Measurements from ENCODE around the gene ACTR6. TPM values are rescaled to one million over a fixed set of nuclear protein-coding genes. Genes with fewer than 3 reads are reported as not detected.

Gene ACTR6
- total and polyA plus RNA-seq, 2 of the 4 experiments (the other 2 are of a cell fraction): 9.7 to 10.2 TPM

DNA sequence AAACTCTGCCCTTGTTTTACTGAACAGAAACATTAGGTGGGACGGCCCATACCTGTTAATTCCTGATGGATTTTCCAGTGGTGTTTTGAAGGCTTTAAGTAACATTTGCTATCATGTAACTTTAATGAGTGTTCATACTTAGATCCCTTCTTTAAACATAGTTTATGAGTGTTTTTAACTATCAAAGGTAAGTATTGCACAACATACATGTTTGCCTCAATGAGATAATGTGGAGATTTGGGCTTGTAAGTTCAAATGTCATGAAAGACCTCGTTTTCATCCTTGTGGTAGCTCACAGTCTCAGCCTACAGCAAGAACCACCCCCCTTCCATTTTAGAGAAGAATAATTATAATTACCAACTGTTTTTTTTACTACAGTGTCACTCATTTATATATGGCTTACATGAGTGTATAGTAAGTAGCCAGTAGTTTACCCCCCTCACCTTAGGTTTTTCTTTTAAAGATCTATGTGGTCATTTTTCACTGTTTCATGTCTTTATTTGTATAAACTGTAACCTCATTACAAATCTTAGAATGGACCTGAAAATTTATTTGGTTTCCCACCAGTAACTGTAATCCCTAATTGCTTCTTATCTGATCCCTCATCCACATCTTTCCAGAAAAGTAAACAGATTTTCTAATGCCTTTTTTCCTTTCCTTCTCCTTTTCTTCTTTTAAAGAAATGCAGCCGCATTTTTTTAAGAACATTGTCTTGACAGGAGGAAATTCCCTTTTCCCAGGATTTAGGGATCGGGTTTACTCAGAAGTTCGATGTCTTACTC lies 18.9 kb downstream of the ACTR6 start:
- no TSS peak for BruUV-seq (replicated peaks)
- H3K27me3 ChIP-seq (ENCODE audit: control insufficient read depth, insufficient read depth, low read length): no peaks in the 10 kb centered on the region
- no peak overlapping the region for H3K9ac ChIP-seq (ENCODE audit: low read depth, low read length)
- TF ChIP-seq RAD21 (IDR thresholded peaks at IDR 0.05; ENCODE audit: low read length) (no peak), CEBPB (IDR thresholded peaks at IDR 0.05; ENCODE audit: low read depth, low read length) (peak; percentile 81)
- no peaks in the 10 kb centered on the region for H4K20me1 ChIP-seq (ENCODE audit: insufficient read depth, low read length)
- no peak overlapping the region for H2BK5ac ChIP-seq (ENCODE audit: low read depth, low read length, poor library complexity, severe bottlenecking)
- H3K9me3 ChIP-seq (ENCODE audit: control insufficient read depth, insufficient read depth, low read length): no peaks in the 10 kb centered on the region
- DNase-seq (no peak), ATAC-seq (ENCODE audit: low read depth) (no peak)
- no peak overlapping the region for H2BK20ac ChIP-seq (ENCODE audit: low read depth, low read length)
- no peak overlapping the region for H3K4ac ChIP-seq (ENCODE audit: low read depth, low read length)
- H2AK5ac ChIP-seq (ENCODE audit: low read depth, low read length): no peak overlapping the region
- H3K4me2 ChIP-seq (ENCODE audit: low read depth, low read length): no peak overlapping the region
- H3K4me3 ChIP-seq (ENCODE audit: insufficient read depth, low read depth, low read length): no peak overlapping the region
- H3K9me1 ChIP-seq (ENCODE audit: insufficient read depth, low read length): 0 out of 2 replicates have a peak, but pooled peaks cover 4% of the 10 kb centered on the region
- dilution Hi-C loops (cut with HindIII; ENCODE audit: low sequenced_read_pairs, unreplicated experiment) (no loop called here), intact Hi-C loops (cut with micrococcal nuclease) (loop anchor here (5.0 kb wide), 1 partner anchor 162 kb away; no protein-coding TSS in a partner anchor), in situ Hi-C loops (cut with MboI; ENCODE audit: low sequenced_read_pairs) (no loop called here)
- CTCF ChIA-PET: interaction anchor here (1.4 kb wide), 1 partner anchor 15 kb away, joined by 4 read pairs; no protein-coding TSS in a partner anchor
- no peak overlapping the region for H2AFZ ChIP-seq (replicated peaks; ENCODE audit: low read length, poor library complexity)
- H4K5ac ChIP-seq (ENCODE audit: low read depth, low read length): no peak overlapping the region
- H4K91ac ChIP-seq (ENCODE audit: insufficient read depth, low read depth, low read length): no peak overlapping the region
- H3K56ac ChIP-seq (ENCODE audit: extremely low read depth, insufficient read depth, low read length): no peak overlapping the region
- no peak overlapping the region for H3K18ac ChIP-seq (ENCODE audit: low read depth, low read length)
- no peak overlapping the region for H3K23ac ChIP-seq (ENCODE audit: low read depth, low read length)
- no peaks in the 10 kb centered on the region for H3K79me1 ChIP-seq (ENCODE audit: low read depth in 1 of 2, low read length in 2 of 2)
- no peak overlapping the region for H2BK15ac ChIP-seq (ENCODE audit: low read depth, low read length)
- POLR2A ChIA-PET (ENCODE audit: unreplicated experiment): no interaction called here
- no peak overlapping the region for H2BK120ac ChIP-seq (ENCODE audit: low read depth, low read length)
- peaks cover 15% of the 10 kb centered on the region for H3K36me3 ChIP-seq (ENCODE audit: control insufficient read depth, insufficient read depth, low read length)
- H3K4me1 ChIP-seq (ENCODE audit: control insufficient read depth, insufficient read depth, low read length): no peaks in the 10 kb centered on the region
- no peak overlapping the region for H3K27ac ChIP-seq (ENCODE audit: insufficient read depth, low read length)
- no peak overlapping the region for H3K14ac ChIP-seq (replicated peaks; ENCODE audit: low read depth, low read length)
- no peak overlapping the region for H4K8ac ChIP-seq (ENCODE audit: low read depth in 2 of 2, low read length in 2 of 2)
- H2AK9ac ChIP-seq (replicated peaks; ENCODE audit: low read depth, low read length, poor library complexity): no peak overlapping the region
- no CpG with 5 or more reads among the region's 5 CpGs for WGBS, 2 experiments (ENCODE audit: extremely low coverage in 2 of 2, insufficient read length in 1 of 2)

All from IMR-90 (cell line).